Panc1 (cell line): ENCODE data around the gene TMEM150A. TPM values are rescaled to one million over a fixed set of nuclear protein-coding genes. Genes with fewer than 3 reads are reported as not detected.

ENCODE experiments used
- ATAC-seq: fragments of 200-7000 bp; cut with Tn5 transposase; 2 replicates; pipeline ENCODE4 v1.9.1; 2020; ENCODE audit warnings: mild to moderate bottlenecking, moderate library complexity
- Bru-seq: library from RNA; stranded (reverse); fragments of 400-500 nt; gene quantifications from one replicate; lab custom pipeline; 2021; lab: Mats Ljungman, UMichigan
- BruChase-seq, 2 experiments: library from RNA; stranded (reverse); fragments of 400-500 nt; gene quantifications; one replicate each; lab custom pipeline; 2021; lab: Mats Ljungman, UMichigan
- BruUV-seq: library from RNA; stranded (reverse); fragments of 400-500 nt; replicated peaks from 2 replicates; lab custom pipeline; 2021; lab: Mats Ljungman, UMichigan
- CTCF ChIA-PET: fragments of 300-600 bp; sonication (Branson Sonifier 250); formaldehyde crosslinking; loops from one replicate; lab custom pipeline; 2022; ENCODE audit warnings: antibody characterized with exemption; lab: Charles Lee
- POLR2A ChIA-PET: fragments of 300-600 bp; sonication (Branson Sonifier 250); formaldehyde crosslinking; loops from one replicate; lab custom pipeline; 2022; ENCODE audit warnings: antibody characterized with exemption; lab: Charles Lee
- DNase-seq: peaks from one replicate; pipeline ENCODE4 v3.0.0-alpha.2; 2010; ENCODE audit warnings: low read depth, low spot score
- H3K27ac ChIP-seq: 2 replicates; pipeline ENCODE4 v1.5.1; 2011; ENCODE audit warnings: mild to moderate bottlenecking, low read length, inconsistent platforms
- H3K27me3 ChIP-seq: fragments of 200-500 bp; sonication (Bioruptor generic); 2 replicates; pipeline ENCODE4 v1.6.0; 2014; ENCODE audit warnings: low read length, inconsistent platforms; ENCODE audit not compliant: control insufficient read depth, insufficient read depth
- H3K36me3 ChIP-seq: fragments of 200-500 bp; sonication (Bioruptor generic); 2 replicates; pipeline ENCODE4 v1.5.1; 2014; ENCODE audit warnings: inconsistent platforms, mild to moderate bottlenecking, low read length, moderate library complexity; ENCODE audit not compliant: control insufficient read depth, insufficient read depth
- H3K4me1 ChIP-seq: 2 replicates; pipeline ENCODE4 v1.5.1; 2011; ENCODE audit warnings: inconsistent platforms, mild to moderate bottlenecking, low read length, moderate library complexity; ENCODE audit not compliant: control insufficient read depth, insufficient read depth
- H3K4me3 ChIP-seq, 2 experiments: 2 replicates each; pipeline ENCODE4 v1.5.1; 2011 to 2012; ENCODE audit warnings: low read depth in 2 of 2, low read length in 2 of 2, mild to moderate bottlenecking in 2 of 2, inconsistent platforms in 1 of 2, moderate library complexity in 1 of 2
- H3K9me3 ChIP-seq: fragments of 200-500 bp; sonication (Bioruptor generic); 2 replicates; pipeline ENCODE4 v1.5.1; 2014; ENCODE audit warnings: low read depth, mild to moderate bottlenecking, inconsistent platforms, low read length, moderate library complexity; ENCODE audit not compliant: control insufficient read depth, insufficient read depth
- CTCF ChIP-seq: fragments of 450-650 bp; IDR thresholded peaks from 2 replicates; pipeline ENCODE4 v1.5.1; 2017; ENCODE audit warnings: mild to moderate bottlenecking
- POLR2AphosphoS5 ChIP-seq: IDR thresholded peaks from 2 replicates; pipeline ENCODE4 v1.6.1; 2012; ENCODE audit warnings: mild to moderate bottlenecking, low read depth, low read length, moderate library complexity
- REST ChIP-seq, 2 experiments: IDR thresholded peaks; 2 replicates each; pipeline ENCODE4 v1.6.1; 2011 to 2012; ENCODE audit warnings: low read depth in 2 of 2, control low read depth in 1 of 2, low read length in 1 of 2, mild to moderate bottlenecking in 1 of 2, moderate library complexity in 1 of 2; ENCODE audit not compliant: insufficient read depth in 1 of 2
- SIN3A ChIP-seq: IDR thresholded peaks from 2 replicates; pipeline ENCODE4 v1.6.1; 2012; ENCODE audit warnings: low read depth, mild to moderate bottlenecking, low read length, moderate library complexity, borderline replicate concordance; ENCODE audit not compliant: insufficient read depth
- TCF7L2 ChIP-seq: IDR thresholded peaks from 2 replicates; pipeline ENCODE4 v1.6.1; 2011; ENCODE audit warnings: mild to moderate bottlenecking, low read depth, low read length, inconsistent platforms
- in situ Hi-C: cut with HindIII; loops from 2 replicates; pipeline ENCODE4 v1.10.0; 2016; ENCODE audit warnings: low sequenced_read_pairs, low pct_unique_long_range_greater_than_20kb
- intact Hi-C: fragments of 100-400 bp; cut with micrococcal nuclease; formaldehyde crosslinking; loops from one replicate; pipeline ENCODE4 v1.10.0; 2022; ENCODE audit not compliant: unreplicated experiment
- long read RNA-seq: library from polyadenylated mRNA; unstranded; transcript quantifications from one replicate; pipeline ENCODE4 v2.0.0, GENCODE V29; 2021; ENCODE audit not compliant: unreplicated experiment
- polyA plus RNA-seq: library from polyadenylated mRNA; unstranded; fragments of >200 nt; gene quantifications from one replicate; pipeline ENCODE4 v1.2.1, GENCODE V29; 2012; ENCODE audit warnings: missing spikeins; ENCODE audit not compliant: insufficient read length
- total RNA-seq: library from RNA; stranded (reverse); gene quantifications from one replicate; pipeline ENCODE4 v1.2.1, GENCODE V29; 2021; ENCODE audit not compliant: unreplicated experiment

TMEM150A gene
- total RNA-seq (30.4 TPM), Bru-seq, nascent RNA (percentile 59 among the genes with signal in this experiment), BruChase-seq, experiment 1, labeled RNA remaining after a 2-hour chase (percentile 65 among the genes with signal in this experiment), BruChase-seq, experiment 2, labeled RNA remaining after a 6-hour chase (percentile 73 among the genes with signal in this experiment)
- polyA plus RNA-seq, result 46.2 TPM
- long read RNA-seq, transcript TMEM150A-203 (7 exons, 1,776 nt), result major isoform, 16 of 65 reads
- long read RNA-seq, transcript TMEM150A-202 (8 exons, 1,518 nt), result minor isoform, 11 of 65 reads
- long read RNA-seq, transcript TMEM150A-201 (7 exons, 1,484 nt), result minor isoform, 7 of 65 reads
- long read RNA-seq, partial matches to known transcripts, result 12 of 65 reads
- long read RNA-seq, other reads (novel, unspliced or antisense), result 17 of 65 reads

- POLR2A ChIA-PET, result interaction anchor here (0.5 kb wide), 1 partner anchor 183 kb away, joined by 3 read pairs; no protein-coding TSS in a partner anchor
- peak; percentile 97 for ATAC-seq
- in situ Hi-C loops (no loop called here), intact Hi-C loops (no loop called here)
- BruUV-seq, result no TSS peak
- Histone ChIP-seq H3K36me3 (no peaks in the 10 kb centered on the region), H3K27me3 (no peaks in the 10 kb centered on the region), H3K4me3 (peak within 1 kb of the TSS; percentile 97 to 99), H3K9me3 (no peaks in the 10 kb centered on the region), H3K27ac (peak within 1 kb of the TSS; percentile 88), H3K4me1 (peaks cover 37% of the 10 kb centered on the region)
- DNase-seq, result no peak
- TF ChIP-seq TCF7L2 (peak; percentile 59; the same call in 1 of the 2 replicates), POLR2AphosphoS5 (no peak), SIN3A (peak; percentile 99)
- CTCF ChIA-PET, result interaction anchor here (0.6 kb wide), 1 partner anchor 210 kb away, joined by 4 read pairs; no protein-coding TSS in a partner anchor
Measured at GRCh38 chr2:85602476-85603234, at the start of gene TMEM150A. TSS of gene TMEM150A (minus strand) at chr2:85602698. CDS start at chr2:85601948, 750 bp downstream.

- no peaks in the 10 kb centered on the region for H3K27me3 ChIP-seq
- peaks cover 17% of the 10 kb centered on the region for H3K36me3 ChIP-seq
- DNase-seq, result no peak
- no peaks in the 10 kb centered on the region for H3K9me3 ChIP-seq
- BruUV-seq, result no TSS peak
- H3K4me1 ChIP-seq, result no peaks in the 10 kb centered on the region
- intact Hi-C loops, result no loop called here
- 0 out of 2 replicates have a peak, but pooled peaks have one; percentile 19 for ATAC-seq
- H3K4me3 ChIP-seq, result no peak overlapping the region
- TF ChIP-seq TCF7L2, result no peak
- TF ChIP-seq REST (IDR thresholded peaks at IDR 0.05; ENCODE audit: insufficient read depth in 1 of 2, low read depth in 2 of 2, low read length in 1 of 2), result no peak
- no peak for TF ChIP-seq CTCF
- TF ChIP-seq POLR2AphosphoS5, result no peak
- TF ChIP-seq SIN3A, result no peak
- POLR2A ChIA-PET, result no interaction called here
- H3K27ac ChIP-seq, result no peak overlapping the region
- in situ Hi-C loops, result no loop called here
- CTCF ChIA-PET, result no interaction called here
Measured at GRCh38 chr2:85652056-85652455, 49.6 kb upstream of the TMEM150A start.
